ENCODE data around the gene IL1RL1. TPM values are rescaled to one million over a fixed set of nuclear protein-coding genes. Genes with fewer than 3 reads are reported as not detected.
A peak's percentile ranks its signal among the peaks of the same experiment; 100 is the strongest.

The IL1RL1 gene
- polyA plus RNA-seq (2013, experiment 1 of 2): 11.4 TPM
- 11.5 TPM for polyA plus RNA-seq (2013, experiment 2 of 2)

DNA sequence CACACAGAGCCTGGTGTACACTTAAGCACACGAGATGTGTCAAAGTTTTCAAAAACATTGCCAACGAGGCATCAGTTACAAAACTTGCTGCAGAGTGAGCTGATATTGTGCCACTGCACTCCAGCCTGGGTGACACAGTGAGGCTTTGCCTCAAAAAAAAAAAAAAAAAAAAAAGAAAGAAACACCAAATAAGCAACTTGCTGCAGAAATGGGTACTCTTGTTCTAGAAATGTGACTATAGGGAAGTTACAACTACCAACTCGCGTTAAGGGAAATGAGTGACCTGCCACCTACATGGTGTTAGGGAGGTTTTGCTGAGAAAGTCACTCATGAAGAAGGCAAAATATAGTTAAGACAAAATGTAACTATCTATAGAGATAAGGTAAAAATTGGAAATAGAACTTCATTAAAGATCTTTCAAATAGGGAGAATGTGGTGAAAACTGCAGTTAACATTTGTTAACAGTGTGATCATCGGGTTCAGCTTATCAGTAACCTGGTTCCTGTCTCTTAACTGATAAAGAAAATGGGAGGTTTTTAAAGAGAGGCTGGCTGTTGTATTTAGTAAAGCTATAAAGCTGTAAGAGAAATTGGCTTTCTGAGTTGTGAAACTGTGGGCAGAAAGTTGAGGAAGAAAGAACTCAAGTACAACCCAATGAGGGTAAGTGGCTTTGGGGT is at the start of gene IL1RL1:
Gene IL1RL1, plus strand, starts transcription at position 600 of the 677 bp plus-strand sequence. CDS start 26,702 bp downstream, outside the sequence.
- H2BK120ac ChIP-seq (ENCODE audit: low read depth, low read length): no peak within 1 kb of the TSS
- no peak within 1 kb of the TSS for H3K4me3 ChIP-seq (ENCODE audit: insufficient read depth in 1 of 2, low read depth in 1 of 2, low read length in 2 of 2)
- H3K9ac ChIP-seq (ENCODE audit: low read length): no peak within 1 kb of the TSS
- no peak within 1 kb of the TSS for H2BK12ac ChIP-seq (ENCODE audit: low read length in 2 of 2)
- no peak within 1 kb of the TSS for H3K27ac ChIP-seq (ENCODE audit: low read length, poor library complexity, severe bottlenecking)
- no peak for DNase-seq
- H3K18ac ChIP-seq (ENCODE audit: low read depth in 1 of 2, low read length in 2 of 2): no peak within 1 kb of the TSS
- peak within 1 kb of the TSS in 1 of 2 experiments; percentile 26 for H3K4ac ChIP-seq (ENCODE audit: low read depth in 1 of 2, low read length in 2 of 2)
- no peak within 1 kb of the TSS for H2BK15ac ChIP-seq (ENCODE audit: low read depth, poor library complexity, severe bottlenecking)
- H3K4me2 ChIP-seq (ENCODE audit: low read length, poor library complexity, severe bottlenecking): no peak within 1 kb of the TSS
- no peak within 1 kb of the TSS for H3K23ac ChIP-seq (ENCODE audit: low read length in 2 of 2)
- H4K91ac ChIP-seq (ENCODE audit: low read length): no peak within 1 kb of the TSS
- no peak within 1 kb of the TSS for H2AFZ ChIP-seq (ENCODE audit: low read depth, low read length)
- H2BK5ac ChIP-seq (ENCODE audit: low read depth, low read length, poor library complexity, severe bottlenecking): no peak within 1 kb of the TSS
- 71% methylated on average over 5 of the region's 5 CpGs for WGBS
- no peak within 1 kb of the TSS for H2AK5ac ChIP-seq (ENCODE audit: low read length, severe bottlenecking)
- no peaks in the 10 kb centered on the region for H3K36me3 ChIP-seq (ENCODE audit: control insufficient read depth in 1 of 2, insufficient read depth in 2 of 2, low read depth in 1 of 2, low read length in 2 of 2)
- no peak within 1 kb of the TSS for H4K8ac ChIP-seq (ENCODE audit: low read length)
- H3K27me3 ChIP-seq (ENCODE audit: control insufficient read depth in 1 of 2, insufficient read depth in 1 of 2, low read length in 2 of 2): peaks cover 12 to 25% of the 10 kb centered on the region in 2 experiments
- no peaks in the 10 kb centered on the region for H3K79me1 ChIP-seq (replicated peaks; ENCODE audit: low read length, poor library complexity, severe bottlenecking)
- H3K9me3 ChIP-seq (ENCODE audit: control insufficient read depth, low read length): peaks cover 4% of the 10 kb centered on the region
- H3K4me1 ChIP-seq (ENCODE audit: control insufficient read depth, insufficient read depth, low read depth, low read length): no peaks in the 10 kb centered on the region
- H3K14ac ChIP-seq (ENCODE audit: low read length in 2 of 2): no peak within 1 kb of the TSS

DNA sequence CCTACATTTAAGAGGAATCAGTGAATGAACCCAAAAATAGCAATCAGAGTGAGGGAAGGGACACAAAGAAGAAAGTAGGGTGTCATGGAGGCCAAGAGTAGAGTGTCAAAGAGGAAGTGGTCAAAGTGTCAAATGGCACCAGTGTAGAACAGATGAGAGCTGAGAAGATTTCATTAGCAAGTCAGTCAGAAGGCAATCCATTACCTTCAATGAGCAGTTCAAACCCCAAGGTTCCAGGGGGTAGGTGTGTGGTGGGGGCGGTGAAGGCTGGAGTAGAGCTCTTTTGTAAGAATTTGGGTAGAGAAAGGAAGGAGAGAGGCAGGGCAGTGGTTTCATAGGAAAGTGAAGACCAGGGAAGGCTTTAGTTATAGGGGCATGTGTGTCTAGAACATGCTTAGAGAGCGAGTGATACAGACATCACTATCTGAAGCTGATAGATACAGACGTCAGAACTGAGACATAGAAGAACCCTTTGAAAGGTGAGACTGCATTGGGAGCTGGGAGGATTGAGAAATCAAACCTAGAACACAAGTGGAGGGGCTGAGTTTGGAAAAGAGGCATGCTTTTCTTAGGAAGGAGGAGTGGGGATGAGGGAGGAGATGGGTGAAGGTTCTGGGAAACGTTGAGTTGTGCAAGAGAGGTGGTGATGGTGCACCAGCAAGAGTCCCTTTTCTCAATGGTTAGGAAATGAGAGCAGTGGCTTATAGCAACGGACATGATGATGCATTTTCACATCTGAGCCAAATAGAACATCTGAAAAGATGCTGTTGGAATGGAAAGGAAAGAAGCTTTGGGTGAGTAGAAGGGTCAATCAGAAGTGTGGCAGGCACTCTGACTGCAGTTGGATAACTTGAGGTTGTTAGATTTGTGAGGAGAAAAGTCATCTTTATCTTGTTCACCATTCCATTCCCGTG is 48.9 kb upstream of the IL1RL1 start:
- H3K9me3 ChIP-seq (ENCODE audit: control insufficient read depth, low read length): no peaks in the 10 kb centered on the region
- no peak overlapping the region for H3K14ac ChIP-seq (ENCODE audit: low read length in 2 of 2)
- no peak overlapping the region for H2BK120ac ChIP-seq (ENCODE audit: low read depth, low read length)
- 84% methylated on average over 5 of the region's 6 CpGs for WGBS
- peak overlapping the region in 1 of 2 experiments; percentile 8 for H3K18ac ChIP-seq (ENCODE audit: low read depth in 1 of 2, low read length in 2 of 2)
- H3K9ac ChIP-seq (ENCODE audit: low read length): no peak overlapping the region
- H2AFZ ChIP-seq (ENCODE audit: low read depth, low read length): no peak overlapping the region
- no peak overlapping the region for H3K4me3 ChIP-seq (ENCODE audit: insufficient read depth in 1 of 2, low read depth in 1 of 2, low read length in 2 of 2)
- H4K91ac ChIP-seq (ENCODE audit: low read length): peak overlapping the region; percentile 35
- H2AK5ac ChIP-seq (ENCODE audit: low read length, severe bottlenecking): no peak overlapping the region
- no peak overlapping the region for H3K27ac ChIP-seq (ENCODE audit: low read length, poor library complexity, severe bottlenecking)
- peaks cover 6 to 72% of the 10 kb centered on the region in 2 experiments for H3K27me3 ChIP-seq (ENCODE audit: control insufficient read depth in 1 of 2, insufficient read depth in 1 of 2, low read length in 2 of 2)
- H3K23ac ChIP-seq (ENCODE audit: low read length in 2 of 2): no peak overlapping the region
- H3K4ac ChIP-seq (ENCODE audit: low read depth in 1 of 2, low read length in 2 of 2): no peak overlapping the region
- no peaks in the 10 kb centered on the region for H3K79me1 ChIP-seq (replicated peaks; ENCODE audit: low read length, poor library complexity, severe bottlenecking)
- no peak overlapping the region for H2BK15ac ChIP-seq (ENCODE audit: low read depth, poor library complexity, severe bottlenecking)
- no peak overlapping the region for H2BK5ac ChIP-seq (ENCODE audit: low read depth, low read length, poor library complexity, severe bottlenecking)
- peak; percentile 70 for DNase-seq
- H2BK12ac ChIP-seq (ENCODE audit: low read length in 2 of 2): peak overlapping the region; percentile 10 to 32
- no peaks in the 10 kb centered on the region for H3K36me3 ChIP-seq (ENCODE audit: control insufficient read depth in 1 of 2, insufficient read depth in 2 of 2, low read depth in 1 of 2, low read length in 2 of 2)
- H3K4me1 ChIP-seq (ENCODE audit: control insufficient read depth, insufficient read depth, low read depth, low read length): peaks cover 2% of the 10 kb centered on the region
- no peak overlapping the region for H4K8ac ChIP-seq (ENCODE audit: low read length)
- H3K4me2 ChIP-seq (ENCODE audit: low read length, poor library complexity, severe bottlenecking): no peak overlapping the region

DNA sequence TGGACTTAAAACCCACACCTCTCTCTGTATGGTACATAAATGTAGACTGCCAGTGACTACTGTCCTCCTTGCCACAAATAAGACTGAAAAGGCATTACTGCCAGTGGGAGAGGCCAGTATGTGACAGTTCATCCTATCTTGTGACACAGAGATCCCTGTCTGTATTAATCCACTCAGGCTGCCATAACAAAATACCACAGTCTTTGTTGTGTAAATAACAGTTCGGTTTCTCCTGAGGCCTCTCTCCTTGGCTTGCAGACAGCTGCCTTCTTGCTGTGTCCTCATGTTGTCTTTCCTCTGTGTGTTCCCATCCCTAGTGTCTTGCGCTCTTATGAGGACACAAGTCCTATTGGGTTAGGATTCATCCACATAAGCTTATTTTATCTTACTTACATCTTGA is 46.4 kb upstream of the IL1RL1 start:
- H3K14ac ChIP-seq (ENCODE audit: low read length in 2 of 2): no peak overlapping the region
- no peaks in the 10 kb centered on the region for H3K36me3 ChIP-seq (ENCODE audit: control insufficient read depth in 1 of 2, insufficient read depth in 2 of 2, low read depth in 1 of 2, low read length in 2 of 2)
- peak overlapping the region in 1 of 2 experiments; percentile 70 for H2BK12ac ChIP-seq (ENCODE audit: low read length in 2 of 2)
- no peak overlapping the region for H3K9ac ChIP-seq (ENCODE audit: low read length)
- H3K79me1 ChIP-seq (replicated peaks; ENCODE audit: low read length, poor library complexity, severe bottlenecking): no peaks in the 10 kb centered on the region
- no peak overlapping the region for H3K23ac ChIP-seq (ENCODE audit: low read length in 2 of 2)
- H2AK5ac ChIP-seq (ENCODE audit: low read length, severe bottlenecking): no peak overlapping the region
- no peak overlapping the region for H3K27ac ChIP-seq (ENCODE audit: low read length, poor library complexity, severe bottlenecking)
- peak; percentile 53 for DNase-seq
- no peak overlapping the region for H3K4me3 ChIP-seq (ENCODE audit: insufficient read depth in 1 of 2, low read depth in 1 of 2, low read length in 2 of 2)
- 45% methylated on average over 1 of the region's 2 CpGs for WGBS
- H2BK5ac ChIP-seq (ENCODE audit: low read depth, low read length, poor library complexity, severe bottlenecking): no peak overlapping the region
- no peak overlapping the region for H4K91ac ChIP-seq (ENCODE audit: low read length)
- H3K9me3 ChIP-seq (ENCODE audit: control insufficient read depth, low read length): no peaks in the 10 kb centered on the region
- no peak overlapping the region for H2AFZ ChIP-seq (ENCODE audit: low read depth, low read length)
- H2BK120ac ChIP-seq (ENCODE audit: low read depth, low read length): no peak overlapping the region
- peak overlapping the region in 1 of 2 experiments; percentile 42 for H3K18ac ChIP-seq (ENCODE audit: low read depth in 1 of 2, low read length in 2 of 2)
- peaks cover 9 to 83% of the 10 kb centered on the region in 2 experiments for H3K27me3 ChIP-seq (ENCODE audit: control insufficient read depth in 1 of 2, insufficient read depth in 1 of 2, low read length in 2 of 2)
- peaks cover 3% of the 10 kb centered on the region for H3K4me1 ChIP-seq (ENCODE audit: control insufficient read depth, insufficient read depth, low read depth, low read length)
- no peak overlapping the region for H2BK15ac ChIP-seq (ENCODE audit: low read depth, poor library complexity, severe bottlenecking)
- no peak overlapping the region for H3K4me2 ChIP-seq (ENCODE audit: low read length, poor library complexity, severe bottlenecking)
- H4K8ac ChIP-seq (ENCODE audit: low read length): no peak overlapping the region
- peak overlapping the region in 1 of 2 experiments; percentile 26 for H3K4ac ChIP-seq (ENCODE audit: low read depth in 1 of 2, low read length in 2 of 2)

DNA sequence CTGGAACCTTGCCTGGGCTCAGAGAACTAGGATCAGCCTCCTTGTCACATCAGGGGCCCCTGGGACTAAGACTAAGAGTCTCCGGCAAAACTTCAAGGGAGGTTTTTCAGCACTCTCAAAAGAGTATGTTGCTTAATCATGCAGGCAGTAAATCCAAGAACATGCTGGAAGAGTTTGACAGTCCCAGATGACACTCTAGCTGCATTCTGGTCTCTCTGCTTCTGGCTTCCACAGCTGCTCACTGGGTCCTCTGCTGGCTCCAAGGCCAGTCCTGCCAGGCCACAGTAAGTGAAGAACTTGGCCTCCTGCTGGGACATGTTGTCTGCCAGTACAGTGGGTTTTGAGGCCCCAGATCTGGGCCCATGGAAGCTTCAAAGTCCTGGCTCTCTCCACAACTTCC is 45.2 kb upstream of the IL1RL1 start:
- Histone ChIP-seq H3K27me3 (ENCODE audit: control insufficient read depth in 1 of 2, insufficient read depth in 1 of 2, low read length in 2 of 2) (peaks cover 13 to 91% of the 10 kb centered on the region in 2 experiments), H2BK5ac (ENCODE audit: low read depth, low read length, poor library complexity, severe bottlenecking) (no peak overlapping the region), H4K8ac (ENCODE audit: low read length) (peak overlapping the region; percentile 98), H3K4me2 (ENCODE audit: low read length, poor library complexity, severe bottlenecking) (no peak overlapping the region), H3K79me1 (replicated peaks; ENCODE audit: low read length, poor library complexity, severe bottlenecking) (no peaks in the 10 kb centered on the region), H2AFZ (ENCODE audit: low read depth, low read length) (no peak overlapping the region), H3K18ac (ENCODE audit: low read depth in 1 of 2, low read length in 2 of 2) (peak overlapping the region; percentile 79 to 98), H3K4me1 (ENCODE audit: control insufficient read depth, insufficient read depth, low read depth, low read length) (peaks cover 4% of the 10 kb centered on the region), H3K4ac (ENCODE audit: low read depth in 1 of 2, low read length in 2 of 2) (peak overlapping the region; percentile 52 to 89), H2BK120ac (ENCODE audit: low read depth, low read length) (peak overlapping the region; percentile 82), H3K9me3 (ENCODE audit: control insufficient read depth, low read length) (no peaks in the 10 kb centered on the region), H3K23ac (ENCODE audit: low read length in 2 of 2) (no peak overlapping the region), H2BK15ac (ENCODE audit: low read depth, poor library complexity, severe bottlenecking) (peak overlapping the region; percentile 74), H3K36me3 (ENCODE audit: control insufficient read depth in 1 of 2, insufficient read depth in 2 of 2, low read depth in 1 of 2, low read length in 2 of 2) (no peaks in the 10 kb centered on the region), H3K4me3 (ENCODE audit: insufficient read depth in 1 of 2, low read depth in 1 of 2, low read length in 2 of 2) (no peak overlapping the region), H2BK12ac (ENCODE audit: low read length in 2 of 2) (peak overlapping the region; percentile 50 to 96), H4K91ac (ENCODE audit: low read length) (peak overlapping the region; percentile 96), H3K27ac (ENCODE audit: low read length, poor library complexity, severe bottlenecking) (no peak overlapping the region), H2AK5ac (ENCODE audit: low read length, severe bottlenecking) (no peak overlapping the region), H3K9ac (ENCODE audit: low read length) (no peak overlapping the region), H3K14ac (ENCODE audit: low read length in 2 of 2) (no peak overlapping the region)
- 22% methylated on average over 1 of the region's 1 CpG for WGBS
- DNase-seq: peak; percentile 86
